ENCODE results near the gene SLC5A1.
"Not testable (repeated sequence)": the region's sequence is repeated elsewhere in the genome, so short reads cannot be mapped to it uniquely, and the experiment has no call there.

DNA sequence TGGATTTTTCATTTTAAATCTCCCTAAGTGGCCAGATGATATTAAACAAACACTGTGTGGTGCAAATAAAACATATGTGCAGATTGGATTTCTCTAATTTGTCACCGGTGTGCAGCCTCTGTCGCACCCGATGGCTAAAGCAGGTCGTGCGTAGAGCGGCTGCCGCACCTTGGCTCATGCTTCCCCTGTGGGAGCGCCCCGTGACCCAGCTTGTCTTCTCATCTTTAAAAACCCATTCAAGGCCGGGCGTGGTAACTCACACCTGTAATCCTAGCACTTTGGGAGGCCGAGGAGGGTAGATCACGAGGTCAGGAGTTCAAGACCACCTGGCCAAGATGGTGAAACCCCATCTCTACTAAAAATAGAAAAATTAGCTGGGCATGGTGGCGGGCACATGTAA is 91.7 kb downstream of the SLC5A1 start:
- TF ChIP-seq EZH2 (IDR thresholded peaks at IDR 0.05; ENCODE audit: borderline replicate concordance, insufficient read depth, low read length, poor library complexity, severe bottlenecking); POLR2AphosphoS5 (IDR thresholded peaks at IDR 0.05); EP300 (conservative IDR thresholded peaks at IDR 0.05; ENCODE audit: poor library complexity, severe bottlenecking): not testable (repeated sequence)
- TF ChIP-seq, protein P1, sequence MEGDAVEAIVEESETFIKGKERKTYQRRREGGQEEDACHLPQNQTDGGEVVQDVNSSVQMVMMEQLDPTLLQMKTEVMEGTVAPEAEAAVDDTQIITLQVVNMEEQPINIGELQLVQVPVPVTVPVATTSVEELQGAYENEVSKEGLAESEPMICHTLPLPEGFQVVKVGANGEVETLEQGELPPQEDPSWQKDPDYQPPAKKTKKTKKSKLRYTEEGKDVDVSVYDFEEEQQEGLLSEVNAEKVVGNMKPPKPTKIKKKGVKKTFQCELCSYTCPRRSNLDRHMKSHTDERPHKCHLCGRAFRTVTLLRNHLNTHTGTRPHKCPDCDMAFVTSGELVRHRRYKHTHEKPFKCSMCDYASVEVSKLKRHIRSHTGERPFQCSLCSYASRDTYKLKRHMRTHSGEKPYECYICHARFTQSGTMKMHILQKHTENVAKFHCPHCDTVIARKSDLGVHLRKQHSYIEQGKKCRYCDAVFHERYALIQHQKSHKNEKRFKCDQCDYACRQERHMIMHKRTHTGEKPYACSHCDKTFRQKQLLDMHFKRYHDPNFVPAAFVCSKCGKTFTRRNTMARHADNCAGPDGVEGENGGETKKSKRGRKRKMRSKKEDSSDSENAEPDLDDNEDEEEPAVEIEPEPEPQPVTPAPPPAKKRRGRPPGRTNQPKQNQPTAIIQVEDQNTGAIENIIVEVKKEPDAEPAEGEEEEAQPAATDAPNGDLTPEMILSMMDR (IDR thresholded peaks at IDR 0.05; ENCODE audit: poor library complexity, severe bottlenecking): not testable (repeated sequence)

Data from neural cell (in vitro differentiated cells).